Measurements from ENCODE around the gene SERPINA1. TPM values are rescaled to one million over a fixed set of nuclear protein-coding genes. Genes with fewer than 3 reads are reported as not detected.

Gene SERPINA1
- total and polyA plus RNA-seq, 10 of the 15 experiments (the other 5 are each of a cell fraction or from before 2014, with no cell fraction given), result 0.16 to 6.6 (median 0.53) TPM

DNA sequence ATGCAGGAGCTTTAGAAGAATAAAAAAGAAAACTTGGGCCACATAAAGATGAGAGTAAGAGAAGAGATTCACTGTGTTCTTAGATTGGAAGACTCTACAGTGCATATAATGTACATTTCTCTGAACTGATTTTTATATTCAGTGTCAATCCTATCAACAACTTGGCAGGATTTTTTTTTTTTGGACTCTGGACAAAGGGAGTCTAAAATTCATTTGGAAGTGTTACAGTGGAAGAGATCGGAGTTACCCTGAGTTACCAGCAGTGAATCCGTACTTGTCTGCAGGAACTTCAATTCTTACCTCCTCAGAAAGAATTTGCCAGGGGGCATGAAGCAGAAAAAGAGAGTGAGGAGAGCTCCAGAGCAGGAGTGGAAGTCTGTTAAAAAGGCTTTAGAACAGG is 40.2 kb upstream of the SERPINA1 start:
- Histone ChIP-seq H3K4me2 (ENCODE audit: control insufficient read depth, insufficient read depth) (no peak overlapping the region), H3K9ac (ENCODE audit: control insufficient read depth, insufficient read depth, low read length) (no peak overlapping the region), H3K27me3 (replicated peaks in 1 of 2; ENCODE audit: control insufficient read depth in 2 of 2, insufficient read depth in 2 of 2, low read length in 1 of 2) (peaks cover 0 to 1% of the 10 kb centered on the region in 2 experiments; a peak in 3 of 4 replicates), H3K9me3 (replicated peaks; ENCODE audit: control insufficient read depth, insufficient read depth, low read length) (no peaks in the 10 kb centered on the region; the same call in 1 of the 3 replicates), H2AFZ (ENCODE audit: control insufficient read depth, low read depth, low read length) (no peak overlapping the region), H3K4me3 (no peak overlapping the region), H4K20me1 (ENCODE audit: control insufficient read depth, insufficient read depth) (no peaks in the 10 kb centered on the region), H3K27ac (ENCODE audit: control insufficient read depth, insufficient read depth) (no peak overlapping the region), H3K4me1 (ENCODE audit: control insufficient read depth, insufficient read depth, low read length) (no peaks in the 10 kb centered on the region), H3K79me2 (ENCODE audit: control insufficient read depth, insufficient read depth, low read length) (no peaks in the 10 kb centered on the region), H3K36me3 (ENCODE audit: control insufficient read depth in 2 of 2, insufficient read depth in 2 of 2, low read length in 1 of 2) (no peaks in the 10 kb centered on the region)
- FAIRE-seq (no peak), ATAC-seq (no peak), DNase-seq (ENCODE audit: low read depth, low spot score) (no peak)
- ChIA-PET CTCF (interaction anchor here (1.0 to 1.7 kb wide), 2 partner anchors 58 to 67 kb away, joined by 3 to 6 read pairs; no protein-coding TSS in a partner anchor), RAD21 (ENCODE audit: unreplicated experiment) (no interaction called here), SMC1A (ENCODE audit: uncharacterized antibody, unreplicated experiment) (interaction anchor here (1.5 kb wide), 1 partner anchor 120 kb away, joined by 3 read pairs; no protein-coding TSS in a partner anchor), POLR2A (no interaction called here)
- 39% methylated on average over 2 of the region's 2 CpGs for WGBS (ENCODE audit: insufficient coverage, insufficient replicate concordance, low lambda C conversion rate, missing lambda C conversion rate)
- no TSS peak for BruUV-seq (replicated peaks)
- TF ChIP-seq EP300 (IDR thresholded peaks at IDR 0.05; ENCODE audit: borderline replicate concordance in 1 of 2, control insufficient read depth in 1 of 2, low read depth in 2 of 2, low read length in 2 of 2), result no peak
- TF ChIP-seq ZNF622 (IDR thresholded peaks at IDR 0.05), result no peak
- in situ Hi-C loops (cut with MboI) (no loop called here), intact Hi-C loops (cut with micrococcal nuclease; ENCODE audit: unreplicated experiment) (no loop called here)

DNA sequence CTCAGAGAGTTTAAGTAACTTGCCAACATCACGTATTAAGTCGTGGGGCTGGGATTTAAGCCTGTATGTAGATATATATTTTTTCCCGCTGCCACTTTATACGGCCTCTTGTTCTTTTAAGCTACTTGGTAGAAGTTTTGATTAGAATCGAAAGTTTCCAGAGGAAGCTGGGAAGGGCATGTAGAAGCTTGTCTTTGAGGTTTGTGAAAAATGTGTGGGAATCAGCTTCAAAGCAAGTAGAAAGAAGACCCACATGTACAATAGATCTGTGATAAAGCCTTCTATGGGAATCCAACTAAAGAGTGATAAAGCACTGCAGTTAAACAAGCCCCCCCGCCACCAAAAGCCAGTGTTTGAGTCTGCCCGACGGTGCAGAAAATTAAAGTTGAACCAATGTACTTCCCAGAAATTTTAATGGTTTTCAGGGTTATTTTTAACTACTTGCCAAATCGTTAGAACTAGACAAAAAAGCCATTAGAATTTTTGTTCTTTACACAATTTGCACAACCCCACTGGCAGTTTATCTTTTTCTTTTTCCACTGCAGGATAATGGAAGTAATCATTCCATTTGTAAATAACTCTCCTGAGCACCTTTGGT is 38.7 kb upstream of the SERPINA1 start:
- intact Hi-C loops (cut with micrococcal nuclease; ENCODE audit: unreplicated experiment) (no loop called here), in situ Hi-C loops (cut with MboI) (no loop called here)
- RAD21 ChIA-PET (ENCODE audit: unreplicated experiment), result no interaction called here
- no peaks in the 10 kb centered on the region for H3K79me2 ChIP-seq (ENCODE audit: control insufficient read depth, insufficient read depth, low read length)
- no peak overlapping the region for H2AFZ ChIP-seq (ENCODE audit: control insufficient read depth, low read depth, low read length)
- POLR2A ChIA-PET, result no interaction called here
- no peak overlapping the region for H3K4me3 ChIP-seq
- H3K27ac ChIP-seq (ENCODE audit: control insufficient read depth, insufficient read depth), result no peak overlapping the region
- H3K4me1 ChIP-seq (ENCODE audit: control insufficient read depth, insufficient read depth, low read length), result no peaks in the 10 kb centered on the region
- H3K27me3 ChIP-seq (replicated peaks in 1 of 2; ENCODE audit: control insufficient read depth in 2 of 2, insufficient read depth in 2 of 2, low read length in 1 of 2), result peaks cover 0 to 1% of the 10 kb centered on the region in 2 experiments; a peak in 3 of 4 replicates
- no peak overlapping the region for H3K4me2 ChIP-seq (ENCODE audit: control insufficient read depth, insufficient read depth)
- no TSS peak for BruUV-seq (replicated peaks)
- FAIRE-seq (no peak), ATAC-seq (no peak), DNase-seq (ENCODE audit: low read depth, low spot score) (no peak)
- H3K9me3 ChIP-seq (replicated peaks; ENCODE audit: control insufficient read depth, insufficient read depth, low read length), result no peaks in the 10 kb centered on the region; the same call in 1 of the 3 replicates
- SMC1A ChIA-PET (ENCODE audit: uncharacterized antibody, unreplicated experiment), result interaction anchor here (0.9 kb wide), 1 partner anchor 53 kb away, joined by 3 read pairs; no protein-coding TSS in a partner anchor
- H3K9ac ChIP-seq (ENCODE audit: control insufficient read depth, insufficient read depth, low read length), result no peak overlapping the region
- no peaks in the 10 kb centered on the region for H4K20me1 ChIP-seq (ENCODE audit: control insufficient read depth, insufficient read depth)
- TF ChIP-seq TCF12 (IDR thresholded peaks at IDR 0.05; ENCODE audit: low read depth, low read length), result no peak
- no peak for TF ChIP-seq CBX5 (IDR thresholded peaks at IDR 0.05; ENCODE audit: low read depth)
- TF ChIP-seq MYC (IDR thresholded peaks at IDR 0.05; ENCODE audit: insufficient read depth, insufficient read length, insufficient replicate concordance, low read length, severe bottlenecking), result no peak
- no peak for TF ChIP-seq CEBPB (IDR thresholded peaks at IDR 0.05; ENCODE audit: borderline replicate concordance in 1 of 2, low read depth in 2 of 2, low read length in 2 of 2)
- CTCF ChIA-PET, result interaction anchor here (0.7 to 3.2 kb wide), 2 partner anchors 59 to 106 kb away, joined by 3 to 12 read pairs; no protein-coding TSS in a partner anchor
- WGBS (ENCODE audit: insufficient coverage, insufficient replicate concordance, low lambda C conversion rate, missing lambda C conversion rate), result 33% methylated on average over 9 of the region's 9 CpGs
- H3K36me3 ChIP-seq (ENCODE audit: control insufficient read depth in 2 of 2, insufficient read depth in 2 of 2, low read length in 1 of 2), result no peaks in the 10 kb centered on the region
